ENCODE results near the gene DNAJC5G. TPM values are rescaled to one million over a fixed set of nuclear protein-coding genes. Genes with fewer than 3 reads are reported as not detected.
A peak's percentile ranks its signal among the peaks of the same experiment; 100 is the strongest.
"Not testable (repeated sequence)": the region's sequence is repeated elsewhere in the genome, so short reads cannot be mapped to it uniquely, and the experiment has no call there.

The DNAJC5G gene
- total RNA-seq, 1 donor from 2014 or later: not detected

DNA sequence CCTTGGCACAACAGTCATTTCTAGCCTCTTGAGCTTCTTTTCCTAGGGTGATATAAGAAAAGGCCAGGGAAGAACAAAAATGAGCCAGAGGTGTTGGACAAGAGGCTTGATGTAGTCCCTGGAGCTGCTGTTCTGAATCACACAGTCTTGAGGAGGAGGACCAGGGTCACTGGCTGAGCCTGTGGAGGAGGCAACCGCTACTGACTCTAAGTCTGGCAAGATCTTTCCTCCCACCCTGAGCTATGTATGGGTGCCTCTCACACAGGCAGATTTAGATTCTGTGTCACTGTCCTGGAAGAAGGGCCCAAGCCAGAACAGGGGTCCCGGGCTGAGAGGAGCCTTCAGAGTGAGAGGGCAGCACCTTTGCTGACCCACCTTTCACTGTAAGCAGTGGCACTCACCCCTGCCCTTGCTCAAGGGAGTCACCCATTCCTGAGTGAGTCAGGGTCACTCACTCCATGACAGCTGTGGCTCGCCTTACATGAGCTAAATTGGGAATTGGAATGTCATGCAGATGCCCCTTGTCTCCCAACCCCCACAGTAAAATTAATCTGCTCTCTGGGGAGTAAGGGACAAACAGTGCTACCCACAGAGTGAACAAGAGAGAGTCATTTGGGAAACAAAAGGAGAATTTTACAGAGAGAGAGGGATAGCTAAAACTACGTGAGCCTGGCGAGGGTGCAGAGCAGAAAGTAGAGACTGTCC is 6.8 kb downstream of the DNAJC5G start, which contains the start of gene TRIM54:
Gene TRIM54 (plus strand): TSS at position 575 of the 705 bp plus-strand sequence. CDS start 303 bp downstream, outside the sequence.
- ATAC-seq: peak; percentile 34

DNA sequence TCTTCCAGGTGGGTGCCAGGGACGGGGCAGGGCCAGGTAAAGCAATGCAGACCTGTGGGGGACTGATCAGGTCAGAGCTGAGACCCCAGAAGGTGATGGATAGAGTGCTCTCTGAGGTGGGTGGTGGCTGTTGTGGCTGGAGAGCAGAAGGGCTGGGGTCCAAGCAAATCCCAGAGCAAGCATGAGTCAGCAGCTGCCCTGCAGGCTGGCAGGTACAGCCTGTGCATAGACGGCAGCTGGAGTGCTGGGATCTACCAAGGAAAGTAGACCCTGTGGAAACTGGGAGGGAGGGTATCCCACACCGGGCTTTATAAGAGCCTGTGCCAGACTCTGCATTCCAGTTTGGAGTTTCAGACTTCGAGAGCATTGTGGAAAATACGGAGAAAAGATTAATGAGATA is 7.7 kb downstream of the DNAJC5G start:
- ATAC-seq: peak; percentile 17

DNA sequence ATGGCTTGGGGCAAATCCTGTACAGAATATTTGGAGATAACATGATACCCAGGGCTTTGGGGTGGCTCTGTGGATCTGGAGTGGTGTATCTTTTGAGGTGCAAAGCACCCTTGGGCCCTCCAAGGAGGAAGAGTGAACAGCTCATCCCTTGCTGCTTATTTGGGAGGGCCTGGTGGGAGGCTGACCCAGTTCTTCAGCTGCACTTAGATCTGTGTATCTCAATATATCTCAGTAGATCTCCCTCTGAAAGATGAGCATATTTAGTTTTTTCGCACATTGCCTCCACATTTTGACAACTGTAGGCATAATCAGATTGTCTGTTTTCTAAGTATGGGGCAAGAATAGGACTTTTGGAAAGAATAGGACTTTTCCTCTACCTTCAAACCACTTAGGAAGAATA is 9.8 kb downstream of the DNAJC5G start:
- no peak for ATAC-seq

DNA sequence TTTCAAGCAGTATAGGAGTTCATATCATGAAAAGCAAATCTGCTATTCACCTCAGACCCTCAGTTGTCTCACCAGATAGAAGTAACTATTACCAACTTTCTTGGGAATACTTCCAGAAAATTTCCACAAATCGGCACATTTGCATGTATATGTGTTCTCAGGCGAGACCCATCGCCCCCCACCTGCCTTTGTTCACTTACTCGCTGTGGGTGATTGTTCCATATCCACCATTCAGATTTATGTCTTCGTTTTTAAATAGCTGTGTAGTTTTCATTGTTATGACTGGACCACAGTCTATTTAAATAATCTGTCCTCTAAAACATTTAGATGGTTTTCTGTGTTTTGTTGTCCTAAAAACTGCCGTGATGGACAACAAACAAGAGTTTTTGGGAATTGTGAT is 10.2 kb downstream of the DNAJC5G start:
- ATAC-seq: no peak

DNA sequence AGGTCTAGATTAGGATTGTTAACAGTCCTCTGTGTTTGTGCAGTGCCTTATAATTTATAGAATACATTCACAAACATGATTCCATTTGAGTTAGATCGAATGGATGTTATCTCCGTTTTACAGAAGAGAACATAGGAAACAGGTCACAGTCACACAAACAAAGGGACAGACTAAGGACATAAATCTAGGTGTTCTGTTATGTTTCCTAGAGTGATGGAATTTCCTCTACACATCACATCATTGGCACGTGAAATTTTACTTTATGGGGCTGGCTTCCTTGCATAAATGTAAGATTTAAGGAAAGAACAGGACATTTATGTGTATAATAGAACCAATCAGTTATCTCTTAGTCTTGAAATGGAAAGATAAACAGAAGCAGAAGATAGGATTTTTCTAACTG is 13.4 kb downstream of the DNAJC5G start:
- ATAC-seq: no peak

DNA sequence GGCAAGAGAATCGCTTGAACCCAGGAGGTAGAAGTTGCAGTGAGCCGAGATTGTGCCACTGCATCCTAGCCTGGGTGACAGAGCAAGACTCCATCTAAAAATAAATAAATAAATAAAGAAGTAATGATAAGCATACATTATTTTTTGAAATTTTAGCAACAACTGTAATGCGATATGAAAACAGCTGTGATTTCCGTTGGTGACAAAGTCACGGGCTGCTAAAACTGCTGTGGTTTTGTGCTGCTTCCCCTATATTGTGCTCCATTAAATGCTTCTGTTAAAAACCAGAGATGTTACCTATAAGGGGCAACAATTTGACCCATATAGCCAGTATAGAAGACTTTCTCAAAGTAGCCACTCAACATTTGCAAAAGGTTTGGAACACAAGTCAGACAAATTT is 15.3 kb downstream of the DNAJC5G start:
- no peak for ATAC-seq

DNA sequence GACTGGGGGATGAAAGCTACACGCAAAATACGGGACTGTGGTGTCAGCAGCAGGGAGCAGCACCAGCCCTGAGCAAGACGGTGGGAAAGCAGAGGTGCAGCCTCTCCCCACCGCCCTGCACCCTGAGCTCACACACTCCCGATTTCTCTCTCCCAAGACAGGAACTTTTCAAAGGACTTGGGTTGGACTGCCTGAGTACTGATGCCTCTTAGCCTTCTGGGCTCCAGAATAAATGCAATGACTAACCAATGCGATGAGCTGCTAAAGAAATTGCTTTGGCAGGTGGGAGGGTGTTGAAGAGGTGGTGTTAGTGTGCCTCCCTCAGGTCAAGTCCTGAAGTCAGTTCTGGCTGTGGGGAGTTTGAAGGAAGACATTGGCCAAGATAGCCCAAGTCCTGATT is 16.6 kb downstream of the DNAJC5G start:
- peak; percentile 36 for ATAC-seq

DNA sequence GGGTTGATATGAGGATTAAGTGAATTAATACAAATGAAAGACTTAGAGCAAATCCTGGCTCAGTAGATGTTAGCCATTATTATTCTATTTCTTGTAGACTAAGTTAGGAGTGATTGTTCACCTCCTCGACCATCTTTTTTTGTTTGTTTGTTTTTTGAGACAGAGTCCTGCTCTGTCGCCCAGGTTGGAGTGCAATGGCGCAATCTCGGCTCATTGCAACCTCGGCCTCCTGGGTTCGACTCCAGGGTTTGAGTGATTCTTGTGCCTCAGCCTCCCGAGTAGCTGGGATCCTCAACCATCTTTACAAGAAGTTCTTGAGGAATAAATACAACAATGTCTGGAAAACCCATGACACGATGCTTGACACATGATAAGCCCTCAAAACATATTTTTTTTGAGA is 19.7 kb downstream of the DNAJC5G start:
- no peak for ATAC-seq

DNA sequence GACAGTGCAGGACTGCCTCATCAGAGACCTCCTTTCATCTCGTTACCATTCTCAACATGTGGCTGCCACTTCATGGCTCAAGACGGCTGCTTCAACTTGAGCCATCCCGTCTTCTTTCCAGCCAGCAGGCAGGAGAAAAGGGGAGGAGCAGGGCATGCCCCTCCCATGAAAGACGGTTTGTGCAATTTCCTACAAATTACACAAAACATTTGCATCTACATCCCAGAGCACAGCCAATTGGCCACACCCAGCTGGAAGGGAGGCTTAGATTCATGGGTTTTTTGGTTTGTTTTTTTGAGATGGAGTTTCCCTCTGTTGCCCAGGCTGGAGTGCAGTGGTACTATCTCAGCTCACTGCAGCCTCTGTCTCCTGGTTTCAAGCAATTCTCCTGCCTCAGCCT is 21.2 kb downstream of the DNAJC5G start:
- no peak for ATAC-seq

DNA sequence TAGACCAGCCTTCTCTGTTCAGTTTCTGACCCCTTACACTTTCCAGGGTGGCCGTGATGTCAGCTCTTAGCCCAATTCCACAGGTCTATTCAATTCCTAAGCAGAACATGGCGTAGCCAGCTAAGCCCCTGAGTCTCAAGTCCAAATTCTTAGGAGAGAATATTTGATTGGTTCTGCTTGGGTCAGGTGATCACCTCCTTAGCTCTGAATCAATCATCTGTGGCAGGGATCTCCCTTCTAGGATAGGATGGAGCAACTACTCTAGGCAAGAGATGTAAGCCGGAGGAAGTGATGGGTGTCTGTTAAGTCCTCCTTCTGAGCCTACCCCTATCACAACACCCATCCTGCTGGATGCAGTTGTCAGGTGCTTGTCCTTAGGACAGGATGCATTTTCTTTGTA is 22.0 kb downstream of the DNAJC5G start:
- ATAC-seq: no peak

DNA sequence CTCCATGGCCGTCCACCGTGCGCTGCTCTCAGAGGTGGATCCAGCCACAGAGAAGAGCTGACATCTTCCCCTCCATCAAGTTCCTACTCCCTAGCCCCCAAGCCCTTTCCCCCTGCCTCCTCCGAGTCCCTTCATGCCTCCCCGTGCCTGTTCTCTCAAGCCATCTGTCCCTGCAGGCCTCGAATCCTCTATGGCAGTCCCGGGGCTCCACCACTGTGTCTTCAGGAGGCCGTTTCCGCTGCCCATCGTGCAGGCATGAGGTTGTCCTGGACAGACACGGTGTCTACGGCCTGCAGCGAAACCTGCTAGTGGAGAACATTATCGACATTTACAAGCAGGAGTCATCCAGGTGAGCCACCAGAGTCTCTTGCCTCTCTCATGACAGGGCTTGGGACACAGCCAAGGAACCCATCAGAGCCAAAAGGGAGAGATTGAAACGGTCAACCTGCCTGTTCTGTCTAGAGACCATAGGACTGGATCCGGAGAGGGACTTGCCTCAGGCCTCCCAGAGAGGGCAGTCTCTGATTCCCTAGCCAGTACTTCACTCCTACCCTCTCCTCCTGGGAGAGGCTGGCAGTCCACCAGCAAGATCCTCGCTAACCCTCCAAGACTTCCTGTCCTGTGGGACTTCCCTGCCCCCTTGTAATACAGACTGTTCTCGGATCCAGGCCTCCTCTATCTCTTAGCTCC is 23.3 kb downstream of the DNAJC5G start:
- ATAC-seq: no peak

DNA sequence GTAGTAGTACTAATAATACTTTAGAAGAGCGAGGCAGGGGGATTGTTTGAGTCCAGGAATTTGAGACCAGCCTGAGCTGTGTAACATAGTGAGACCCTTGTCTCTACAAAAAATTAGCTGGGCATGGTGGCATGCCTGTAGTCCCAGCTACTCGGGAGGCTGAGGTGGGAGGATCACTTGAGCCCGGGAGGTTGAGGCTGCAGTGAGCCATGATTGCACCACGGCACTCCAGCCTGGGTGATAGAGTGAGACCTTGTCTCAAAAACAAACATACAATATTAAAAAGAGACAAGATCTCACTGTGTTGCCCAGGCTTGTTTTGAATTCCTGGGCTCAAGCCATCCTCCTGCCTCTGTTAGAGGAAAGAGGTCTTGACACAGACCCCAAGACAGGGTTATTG is 25.4 kb downstream of the DNAJC5G start:
- ATAC-seq: not testable (repeated sequence)

DNA sequence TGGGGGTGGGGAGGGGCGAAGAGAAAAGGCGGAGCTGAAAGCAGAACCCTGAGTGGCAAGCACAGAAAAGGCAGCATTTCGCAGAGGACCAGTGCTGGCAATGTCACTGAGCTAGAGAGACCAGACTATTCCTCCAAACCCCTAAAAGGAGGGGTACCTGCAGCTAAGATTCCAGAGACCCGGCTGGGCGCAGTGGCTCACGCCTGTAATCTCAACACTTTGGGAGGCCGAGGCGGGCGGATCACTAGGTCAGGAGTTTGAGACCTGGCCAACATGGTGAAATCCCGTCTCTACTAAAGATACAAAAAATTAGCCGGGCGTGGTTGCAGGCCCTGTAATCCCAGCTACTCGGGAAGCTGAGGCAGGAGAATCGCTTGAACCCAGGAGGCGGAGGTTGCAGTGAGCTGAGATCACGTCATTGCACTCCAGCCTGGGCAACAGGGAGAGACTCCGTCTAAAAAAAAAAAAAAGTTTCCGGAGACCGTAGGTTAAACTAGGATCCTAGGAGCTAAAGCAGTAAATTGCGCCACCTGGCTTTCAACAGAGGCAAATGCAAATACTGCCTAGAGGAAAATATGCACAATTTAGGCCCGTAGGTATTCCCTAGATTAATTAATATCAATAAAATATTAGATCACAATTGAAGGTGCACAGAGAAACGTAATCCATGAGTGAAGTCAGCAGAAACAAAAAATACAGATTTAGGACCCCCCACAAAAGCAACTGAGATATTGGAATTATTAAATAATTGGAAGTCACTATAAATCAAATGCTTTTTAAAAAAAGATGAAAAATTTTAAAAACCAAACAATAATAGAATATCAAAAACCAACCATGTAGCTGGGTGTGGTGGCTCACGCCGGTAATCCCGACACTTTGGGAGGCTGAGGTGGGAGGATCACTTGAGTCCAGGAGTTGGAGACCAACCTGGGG is 28.1 kb downstream of the DNAJC5G start:
- ATAC-seq: peak; percentile 58

DNA sequence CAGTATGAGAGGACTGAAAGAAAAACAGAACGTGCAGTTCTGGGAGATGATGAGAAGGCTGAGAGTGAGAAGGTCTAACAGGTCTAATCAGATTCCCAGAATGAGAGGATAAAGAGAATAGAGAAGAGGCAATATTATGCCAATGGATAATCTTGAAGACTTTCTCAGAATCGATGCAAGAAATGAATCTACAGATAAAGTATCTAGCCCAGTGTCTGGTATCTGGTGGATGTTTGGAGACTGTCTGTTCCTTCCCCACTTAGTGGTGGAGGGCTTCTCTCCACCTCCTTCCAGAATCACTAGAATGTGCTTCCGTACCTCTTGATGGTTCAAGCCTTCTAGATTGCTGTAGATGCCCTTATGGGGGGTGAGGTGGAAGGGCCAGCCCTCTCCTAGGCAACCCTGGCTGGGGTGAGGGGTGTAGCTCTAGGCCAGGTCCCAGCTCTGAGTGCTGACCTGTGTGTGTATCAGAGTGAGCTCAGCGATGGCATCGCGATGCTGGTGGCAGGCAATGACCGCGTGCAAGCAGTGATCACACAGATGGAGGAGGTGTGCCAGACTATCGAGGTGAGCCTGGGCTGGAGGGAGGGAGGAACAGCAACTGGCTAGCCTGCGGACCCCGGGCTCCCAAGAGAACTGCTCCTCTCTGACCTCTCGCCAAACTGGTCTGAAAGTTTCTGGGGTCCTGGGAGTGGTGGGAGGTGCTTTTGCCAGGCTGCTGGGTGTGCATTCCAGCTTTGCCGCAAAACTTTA is 29.4 kb downstream of the DNAJC5G start:
- ATAC-seq: no peak

DNA sequence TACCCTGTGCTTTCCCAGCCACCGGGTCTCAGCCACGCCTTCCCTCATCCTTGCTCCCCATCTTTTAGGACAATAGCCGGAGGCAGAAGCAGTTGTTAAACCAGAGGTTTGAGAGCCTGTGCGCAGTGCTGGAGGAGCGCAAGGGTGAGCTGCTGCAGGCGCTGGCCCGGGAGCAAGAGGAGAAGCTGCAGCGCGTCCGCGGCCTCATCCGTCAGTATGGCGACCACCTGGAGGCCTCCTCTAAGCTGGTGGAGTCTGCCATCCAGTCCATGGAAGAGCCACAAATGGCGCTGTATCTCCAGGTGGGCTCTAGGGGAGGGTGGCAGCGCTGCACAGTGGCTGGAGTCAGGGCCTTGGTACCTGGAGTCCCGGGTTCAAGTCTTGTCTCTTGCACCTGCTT is 30.3 kb downstream of the DNAJC5G start:
- no peak for ATAC-seq

DNA sequence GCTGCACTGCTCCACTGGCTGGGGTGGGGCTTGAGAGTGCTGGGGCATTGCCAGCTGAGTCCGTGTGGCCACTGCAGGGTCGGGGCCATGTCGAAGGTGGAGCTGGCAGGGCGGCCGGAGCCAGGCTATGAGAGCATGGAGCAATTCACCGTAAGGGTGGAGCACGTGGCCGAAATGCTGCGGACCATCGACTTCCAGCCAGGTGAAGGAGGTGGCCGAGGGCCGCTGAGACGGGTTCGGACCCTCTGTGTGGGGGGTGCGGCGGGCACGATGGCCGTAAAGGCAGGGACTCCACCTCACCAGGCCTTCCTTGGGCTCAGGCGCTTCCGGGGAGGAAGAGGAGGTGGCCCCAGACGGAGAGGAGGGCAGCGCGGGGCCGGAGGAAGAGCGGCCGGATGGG is 30.9 kb downstream of the DNAJC5G start:
- no peak for ATAC-seq

DNA sequence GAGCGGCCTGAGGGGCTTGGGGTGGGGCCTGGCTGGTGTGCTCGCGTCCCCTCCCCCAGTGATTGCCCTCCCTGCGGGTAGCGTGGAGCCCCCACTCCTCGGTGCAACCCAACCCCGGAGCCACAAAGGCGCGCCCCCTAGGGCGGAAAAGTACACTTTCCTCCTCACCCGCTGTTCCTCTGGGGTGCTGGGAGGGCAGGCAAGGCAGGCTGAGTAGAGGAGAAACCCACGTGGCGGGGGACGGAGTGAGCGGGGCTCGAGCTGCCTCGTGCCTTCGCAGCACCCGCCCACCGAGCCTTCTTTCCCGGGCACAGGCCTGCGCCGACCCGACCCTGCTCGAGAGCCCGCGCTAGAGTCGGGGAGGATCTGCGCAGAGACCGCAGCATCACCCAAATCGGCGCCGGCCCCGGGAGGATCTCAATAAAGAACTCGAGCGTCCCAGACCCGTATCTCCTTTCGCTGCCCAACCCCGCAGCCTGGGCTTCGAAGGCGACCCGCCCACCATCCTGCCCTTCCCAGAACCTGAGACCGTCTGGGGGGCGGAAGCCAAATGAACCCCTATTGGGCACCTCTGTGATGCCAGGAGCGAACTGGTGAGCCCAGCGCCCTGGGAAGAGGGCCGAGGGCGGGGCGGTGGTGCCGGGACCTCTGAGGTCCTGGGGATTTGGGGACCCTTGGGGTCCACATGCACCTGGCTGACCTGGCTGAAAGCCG is 31.5 kb downstream of the DNAJC5G start:
- ATAC-seq: peak; percentile 4

DNA sequence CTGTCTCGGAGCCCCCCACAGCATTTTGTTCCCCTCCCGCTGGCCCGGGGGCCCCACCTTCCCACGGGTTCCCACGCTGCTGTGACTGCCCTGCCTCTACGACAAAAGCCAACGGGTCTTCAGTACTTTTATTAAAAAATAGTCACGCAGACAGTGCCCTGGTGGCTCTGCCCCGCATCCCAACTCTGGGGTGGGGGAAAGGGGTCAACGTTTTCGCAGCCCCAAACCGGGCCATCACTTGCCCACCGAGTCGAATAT is 32.0 kb downstream of the DNAJC5G start:
- ATAC-seq: no peak

DNA sequence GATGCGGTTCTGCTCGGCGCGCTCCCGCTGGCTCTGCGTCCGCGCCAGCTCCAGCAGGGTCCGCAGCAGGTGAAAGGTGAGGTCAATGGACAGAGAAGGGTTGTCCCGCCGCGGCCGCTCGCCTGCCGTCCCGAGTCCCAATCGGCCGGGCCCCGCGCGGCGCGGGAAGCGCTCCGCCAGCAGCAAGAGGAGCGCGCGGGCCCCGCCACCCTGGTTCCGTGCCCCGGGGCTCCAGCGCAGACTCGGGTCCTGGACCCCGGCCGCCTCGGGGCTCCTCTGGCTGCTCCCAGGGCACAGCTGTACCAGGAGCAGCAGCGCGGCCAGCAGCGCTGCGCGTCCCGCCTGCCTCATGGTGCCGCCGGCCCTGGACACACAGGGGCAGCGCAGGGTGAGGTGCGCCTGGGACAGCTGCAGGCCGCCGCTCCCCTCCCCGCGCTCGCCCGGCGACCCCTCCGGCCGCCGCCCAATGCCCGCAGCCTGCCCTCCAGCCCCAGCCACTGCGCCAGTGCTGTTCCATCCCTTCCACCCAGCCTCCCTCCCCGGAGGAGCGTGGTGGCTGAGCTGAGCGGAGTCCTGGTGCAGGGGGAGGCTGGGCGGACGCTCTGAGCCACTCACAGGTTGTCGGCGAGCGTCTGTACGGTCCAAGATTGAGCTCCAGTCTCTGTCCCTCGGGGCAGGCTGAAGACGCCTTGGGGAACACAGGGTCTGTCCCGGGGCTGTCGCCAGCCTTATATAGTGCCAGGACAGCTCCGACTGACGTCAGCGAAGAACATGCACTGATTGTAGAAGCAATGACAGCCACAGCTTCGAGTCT is 32.5 kb downstream of the DNAJC5G start:
- ATAC-seq: peak; percentile 17

DNA sequence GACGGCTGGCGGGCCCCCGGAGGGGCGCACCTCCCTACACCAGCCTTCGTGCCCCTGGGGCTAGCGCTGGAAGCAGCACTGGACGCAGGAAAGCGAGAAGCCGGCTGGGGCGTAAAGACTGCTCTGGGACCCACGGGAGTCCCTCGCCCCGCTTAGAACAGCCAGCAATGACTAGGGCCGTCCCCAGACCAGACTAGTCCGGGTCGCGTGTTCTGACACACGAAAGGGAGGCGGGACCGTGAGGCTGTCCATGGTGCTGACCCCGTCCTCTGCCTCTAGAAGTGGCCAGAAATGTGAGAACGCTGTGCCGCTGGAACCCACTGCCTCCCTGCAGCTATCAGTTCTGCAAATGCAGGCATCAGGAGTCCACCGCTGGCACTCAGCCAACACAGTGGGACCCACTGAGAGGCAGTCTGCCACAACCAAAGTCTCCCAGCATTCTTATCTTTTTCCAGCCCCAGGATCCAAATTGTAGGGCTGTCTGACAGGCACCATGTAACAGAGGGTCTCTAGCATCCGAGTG is 33.2 kb downstream of the DNAJC5G start, which contains the start of gene UCN:
Gene UCN (minus strand): TSS at position 87 of the 523 bp plus-strand sequence. CDS start 550 bp downstream, outside the sequence.
- peak; percentile 45 for ATAC-seq

DNA sequence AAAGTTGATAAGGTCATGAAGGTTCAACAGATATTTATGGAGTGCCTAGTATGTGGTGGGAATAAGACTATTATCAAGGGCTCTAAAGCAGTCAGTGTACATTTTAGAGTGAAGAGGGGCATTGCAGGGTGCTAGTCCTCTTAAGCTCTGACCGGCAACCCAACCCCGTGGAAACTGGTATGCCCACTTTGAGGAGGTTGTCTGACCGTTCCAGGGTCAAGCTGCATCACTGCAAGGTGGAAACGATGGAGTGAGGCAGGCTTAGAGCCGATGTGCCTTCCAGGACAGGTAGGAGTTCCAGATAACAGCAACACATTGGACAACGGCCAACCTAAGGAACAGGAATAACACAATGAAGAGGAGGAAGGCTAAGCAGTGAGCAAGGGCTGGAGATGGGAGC is 34.4 kb downstream of the DNAJC5G start:
- no peak for ATAC-seq
